Measurements from ENCODE around the gene ACSF3.
A peak's percentile ranks its signal among the peaks of the same experiment; 100 is the strongest.
"Not testable (repeated sequence)": the region's sequence is repeated elsewhere in the genome, so short reads cannot be mapped to it uniquely, and the experiment has no call there.

Gene ACSF3

DNA sequence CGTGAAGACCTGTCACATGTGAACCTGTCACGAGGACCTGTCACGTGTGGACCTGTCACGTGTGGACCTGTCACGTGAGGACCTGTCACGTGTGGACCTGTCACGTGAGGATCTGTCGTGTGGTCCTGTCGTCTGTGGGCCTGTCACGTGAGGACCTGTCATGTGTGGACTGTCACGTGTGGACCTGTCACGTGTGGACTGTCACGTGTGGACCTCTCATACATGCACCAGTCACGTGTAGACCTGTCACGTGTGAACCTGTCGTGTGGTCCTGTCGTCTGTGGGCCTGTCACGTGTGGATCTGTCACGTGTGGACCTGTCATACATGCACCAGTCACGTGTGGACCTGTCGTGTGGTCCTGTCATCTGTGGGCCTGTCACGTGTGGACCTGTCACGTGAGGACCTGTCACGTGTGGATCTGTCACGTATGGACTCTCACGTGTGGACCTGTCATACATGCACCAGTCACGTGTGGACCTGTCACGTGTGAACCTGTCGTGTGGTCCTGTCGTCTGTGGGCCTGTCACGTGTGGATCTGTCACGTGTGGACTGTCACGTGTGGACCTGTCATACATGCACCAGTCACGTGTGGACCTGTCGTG, 19.5 kb upstream of the ACSF3 start:
- DNase-seq = not testable (repeated sequence)

DNA sequence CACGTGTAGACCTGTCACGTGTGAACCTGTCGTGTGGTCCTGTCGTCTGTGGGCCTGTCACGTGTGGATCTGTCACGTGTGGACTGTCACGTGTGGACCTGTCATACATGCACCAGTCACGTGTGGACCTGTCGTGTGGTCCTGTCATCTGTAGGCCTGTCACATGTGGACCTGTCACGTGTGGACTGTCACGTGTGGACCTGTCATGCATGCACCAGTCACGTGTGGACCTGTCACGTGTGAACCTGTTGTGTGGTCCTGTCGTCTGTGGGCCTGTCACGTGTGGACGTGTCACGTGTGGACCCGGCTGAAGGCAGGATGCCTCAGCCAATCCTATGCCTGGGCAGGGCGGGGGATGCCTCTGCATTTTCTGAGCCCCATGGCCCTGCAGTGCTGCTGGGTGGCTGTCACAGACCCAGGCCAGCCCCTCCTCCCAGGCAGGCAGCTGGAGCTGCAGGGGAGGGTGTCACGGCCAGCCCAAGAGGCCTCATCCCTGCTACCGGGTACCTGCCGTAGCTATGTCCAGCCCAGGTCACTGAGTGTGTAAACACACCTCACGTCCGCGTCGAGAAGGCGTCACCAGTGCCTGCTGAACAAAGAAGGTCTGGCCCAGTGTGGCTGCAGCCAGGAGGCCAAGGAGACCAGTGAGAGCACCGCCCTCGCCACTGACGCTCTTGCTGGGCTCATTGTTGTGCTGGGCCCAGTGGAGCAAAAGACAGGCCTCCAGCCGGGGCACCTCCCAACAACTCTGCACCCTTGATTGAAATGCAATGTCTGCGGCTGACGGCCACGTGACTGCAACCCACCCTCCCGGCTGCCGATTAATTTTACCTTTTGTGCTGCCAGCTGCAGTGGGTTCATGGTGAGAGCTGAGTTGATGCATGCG, 18.6 kb upstream of the ACSF3 start:
- DNase-seq = no peak

DNA sequence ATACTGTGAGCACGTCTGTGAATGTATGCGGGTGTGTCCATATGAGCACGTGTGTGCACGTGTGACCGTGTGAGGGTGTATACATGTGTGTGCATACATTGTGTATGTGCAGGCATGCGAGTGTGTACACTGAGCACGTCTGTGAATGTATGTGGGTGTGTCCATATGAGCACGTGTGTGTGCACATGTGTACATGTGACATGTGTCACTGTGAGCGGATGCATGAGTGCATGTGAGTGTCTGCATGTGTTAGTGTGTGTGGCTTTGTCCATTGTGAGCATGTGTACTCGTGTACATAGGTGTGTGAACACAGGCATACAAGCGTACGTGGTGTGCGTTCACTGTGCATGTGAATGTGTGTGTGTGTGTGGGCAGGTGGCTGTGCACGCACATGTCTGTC, 17.5 kb upstream of the ACSF3 start:
- DNase-seq = no peak

DNA sequence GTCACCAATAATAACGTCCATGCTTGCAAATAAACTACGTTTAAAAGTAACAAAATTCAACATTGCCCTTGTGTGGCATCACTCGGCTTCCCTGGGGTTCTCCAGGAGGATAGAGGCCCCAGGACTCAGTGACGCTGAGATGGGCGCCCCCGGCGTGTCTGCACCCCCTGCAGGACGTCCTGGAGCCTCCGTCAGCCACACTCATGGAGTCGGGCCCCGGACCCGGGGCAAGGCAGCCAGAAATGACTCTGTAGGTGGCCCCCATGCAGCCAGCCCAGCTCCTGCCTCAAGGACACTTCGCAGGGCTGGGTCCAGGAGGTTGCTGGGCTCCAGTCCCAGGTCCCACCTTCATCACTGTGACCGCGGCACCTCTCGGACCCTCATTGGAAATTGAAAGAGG, 16.6 kb upstream of the ACSF3 start:
- no peak for DNase-seq

DNA sequence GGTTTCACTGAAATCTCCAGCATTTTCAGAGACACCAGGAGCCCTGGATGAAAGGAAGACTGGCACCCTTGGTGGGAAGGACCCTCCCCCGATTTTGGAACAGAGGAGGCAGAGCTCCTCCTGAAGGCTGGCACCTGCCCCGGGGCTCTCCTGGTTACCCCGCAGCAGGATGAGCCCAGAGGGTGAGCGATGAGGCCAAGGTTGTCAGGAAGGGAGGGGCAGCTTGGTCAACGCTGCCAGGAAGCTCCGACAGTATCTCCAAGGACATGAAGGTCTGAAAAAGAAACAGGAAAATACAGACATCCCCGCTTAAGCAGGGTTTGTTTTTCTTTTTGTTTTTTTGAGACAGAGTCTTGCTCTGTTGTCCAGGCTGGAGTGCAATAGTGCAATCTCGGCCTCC, 15.5 kb upstream of the ACSF3 start:
- DNase-seq = no peak

DNA sequence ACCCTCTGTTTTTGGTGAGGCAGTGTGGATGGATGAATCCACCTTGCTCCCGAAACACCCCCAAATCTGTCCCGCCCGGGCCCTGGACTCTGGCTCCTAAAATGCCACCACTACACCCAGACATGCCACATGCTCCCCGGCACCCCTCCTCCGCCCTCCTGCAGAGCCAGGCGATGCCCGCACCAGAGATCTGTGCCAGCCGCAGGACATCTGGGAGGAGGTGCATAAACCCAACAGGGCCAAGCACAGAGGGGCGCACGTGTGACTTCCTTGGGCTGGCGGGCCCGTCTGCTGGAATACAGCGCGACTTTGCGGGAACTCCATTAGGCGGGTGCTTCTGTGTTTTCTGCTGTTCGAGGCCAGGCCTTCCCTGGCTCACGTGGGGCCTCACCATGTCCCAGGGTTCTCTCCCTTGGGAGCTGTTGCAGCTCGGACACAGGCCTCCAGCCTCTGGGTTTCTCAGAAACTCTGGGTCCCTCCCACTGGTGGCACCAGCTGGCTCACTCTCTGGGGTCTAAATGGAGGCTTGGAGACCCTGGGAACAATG, 14.1 kb upstream of the ACSF3 start:
- no peak for DNase-seq

DNA sequence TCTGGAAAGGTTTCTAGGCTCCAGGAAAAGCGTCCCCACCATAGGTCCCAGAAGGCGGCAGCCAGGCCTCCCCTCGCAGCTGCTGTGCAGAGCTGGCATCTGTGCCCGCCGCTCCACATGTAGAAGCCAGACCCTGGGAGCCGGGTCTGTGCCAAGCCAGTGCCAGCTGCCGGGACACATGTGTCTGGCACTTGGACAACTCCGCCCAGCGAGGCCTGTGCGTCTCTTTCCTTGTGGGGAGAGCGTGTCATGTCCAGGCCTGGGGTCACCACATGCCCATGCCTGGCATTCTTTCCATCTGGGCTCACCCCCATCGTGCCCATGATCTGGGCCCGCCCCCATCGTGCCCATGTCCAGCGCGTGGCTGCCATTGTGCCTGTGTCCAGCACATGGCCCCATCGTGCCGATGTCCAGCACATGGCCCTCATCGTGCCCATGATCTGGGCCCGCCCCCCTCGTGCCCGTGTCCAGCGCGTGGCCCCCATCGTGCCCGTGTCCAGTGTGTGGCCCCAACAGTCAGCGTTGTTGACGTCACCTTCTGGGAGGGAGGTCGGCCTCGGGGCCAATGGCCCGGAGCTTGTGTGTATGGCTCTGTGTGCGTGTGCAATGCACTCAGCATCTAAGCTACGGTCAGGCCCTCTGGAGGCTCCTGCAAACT, 13.3 kb upstream of the ACSF3 start:
- no peak for DNase-seq

DNA sequence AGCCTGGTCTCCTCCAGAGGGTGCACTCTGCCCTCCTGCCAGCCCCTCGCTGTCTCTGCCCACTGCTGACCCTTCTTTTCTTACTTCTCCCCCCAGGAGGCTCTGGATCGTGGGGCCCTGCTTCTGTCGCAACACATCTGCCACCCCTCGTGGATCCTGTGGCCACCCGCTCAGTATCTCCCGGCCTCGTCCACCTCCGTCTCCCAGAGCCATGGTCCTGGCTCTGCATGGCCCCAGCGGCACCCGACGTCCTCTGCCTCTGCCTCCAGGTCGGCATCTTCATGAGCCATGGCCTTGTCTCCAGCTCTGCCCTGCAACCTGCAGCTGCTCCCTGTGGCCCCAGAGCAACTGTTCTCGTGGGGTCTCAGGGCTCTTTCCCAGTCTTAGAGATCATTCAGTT, 12.1 kb upstream of the ACSF3 start:
- DNase-seq = no peak

DNA sequence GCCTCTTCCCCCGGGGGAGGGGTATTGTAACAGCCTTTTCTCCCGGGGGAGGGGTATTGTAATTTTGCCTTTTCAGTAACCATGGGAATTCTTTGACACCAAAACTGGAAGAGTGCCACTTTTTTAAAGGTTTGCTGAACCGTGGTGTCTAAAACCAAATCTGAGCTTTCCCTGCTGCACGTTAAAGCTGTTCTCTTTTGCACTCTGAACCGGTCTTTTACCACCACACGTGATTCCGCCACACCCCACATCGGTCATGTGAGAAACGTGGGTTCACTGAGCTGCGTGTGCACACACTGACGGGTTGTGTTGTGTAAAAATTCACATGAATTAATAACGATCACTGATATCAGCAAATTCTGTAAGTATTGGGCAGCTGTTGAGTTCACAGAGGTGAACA, 9.2 kb upstream of the ACSF3 start:
- peak; percentile 18 for DNase-seq

DNA sequence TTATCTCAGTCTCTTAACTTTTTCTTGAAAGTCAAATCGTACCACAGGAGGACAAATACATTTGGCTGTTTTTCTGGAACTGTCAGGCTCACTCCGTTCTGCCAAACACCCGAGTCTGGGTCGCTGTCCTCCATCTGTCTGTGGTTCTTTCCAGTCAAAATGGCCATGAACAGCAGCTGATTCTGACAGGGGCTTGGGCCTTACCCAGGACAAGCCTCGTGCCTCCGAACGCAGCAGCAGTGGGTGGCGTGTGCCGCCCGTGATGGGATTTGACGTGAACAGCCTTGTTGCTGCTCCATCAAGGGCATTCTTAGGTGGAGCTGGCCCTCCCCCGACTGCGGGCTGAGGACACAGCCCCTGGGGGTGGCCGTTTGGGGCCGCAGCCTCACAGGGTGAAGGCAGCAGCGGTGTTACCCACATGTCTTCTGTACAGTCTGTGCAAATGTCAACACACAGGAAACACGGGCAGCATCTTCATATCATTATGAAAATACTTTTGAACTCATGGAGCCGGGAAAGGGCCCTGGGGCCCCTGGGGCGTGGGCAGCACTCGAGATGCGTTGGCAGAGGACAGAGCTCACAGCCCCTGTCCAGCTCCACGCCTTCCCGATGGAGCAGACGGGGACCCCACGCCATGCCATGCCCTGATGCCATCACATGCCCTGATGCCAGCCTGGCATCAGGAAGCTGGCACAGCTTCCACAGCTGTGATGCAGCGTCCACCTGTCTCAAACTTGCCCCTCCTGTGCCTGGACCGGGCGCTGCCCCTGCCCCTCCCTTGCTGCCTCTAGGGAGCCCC, 8.6 kb upstream of the ACSF3 start:
- DNase-seq = no peak

DNA sequence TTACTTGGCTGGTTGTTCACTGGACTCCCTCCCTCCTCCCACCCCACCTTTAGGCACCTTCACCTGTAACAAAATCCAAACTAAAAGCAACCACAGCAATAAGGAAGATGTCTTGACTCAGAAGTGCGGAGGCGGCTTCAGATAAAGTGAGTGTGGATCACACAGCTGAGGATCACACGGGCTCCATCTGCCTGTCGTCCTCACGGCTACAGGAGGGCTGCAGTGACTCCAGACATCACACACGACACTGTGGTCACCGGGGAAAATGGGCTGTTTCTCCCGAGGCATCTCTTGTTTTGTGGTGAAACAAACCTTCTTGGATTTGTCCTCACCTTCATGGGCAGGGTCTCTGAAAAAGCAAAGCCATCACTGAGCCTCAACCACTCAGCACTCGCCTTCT, 7.9 kb upstream of the ACSF3 start:
- no peak for DNase-seq

DNA sequence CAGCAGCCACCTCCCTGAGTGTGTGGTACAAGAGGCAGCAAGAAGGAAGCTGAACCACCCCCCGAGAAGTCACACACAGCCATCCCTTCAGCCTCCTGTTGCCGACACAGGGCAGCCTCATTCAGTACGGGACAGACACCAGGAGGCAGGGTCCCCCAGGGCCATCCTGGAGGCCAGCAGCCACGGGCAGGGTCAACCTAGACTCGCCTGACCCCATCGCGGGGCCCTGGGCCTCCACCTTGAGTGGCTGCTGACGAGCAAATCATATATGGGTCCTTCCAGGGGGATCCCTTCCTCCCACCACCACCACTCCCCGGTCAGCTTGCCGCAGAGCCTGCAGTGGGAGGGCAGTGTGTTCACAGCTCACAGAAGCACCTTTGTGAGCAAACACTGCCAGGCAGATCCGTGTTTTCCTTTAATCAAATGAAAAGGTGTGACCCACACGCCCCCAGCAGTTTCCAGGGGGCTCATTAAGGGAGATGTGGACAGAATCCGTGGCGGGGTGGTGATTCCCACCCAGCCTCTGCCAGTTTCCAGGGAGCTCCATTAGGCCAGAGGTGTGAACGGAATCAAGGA, 5.6 kb upstream of the ACSF3 start:
- DNase-seq = no peak

DNA sequence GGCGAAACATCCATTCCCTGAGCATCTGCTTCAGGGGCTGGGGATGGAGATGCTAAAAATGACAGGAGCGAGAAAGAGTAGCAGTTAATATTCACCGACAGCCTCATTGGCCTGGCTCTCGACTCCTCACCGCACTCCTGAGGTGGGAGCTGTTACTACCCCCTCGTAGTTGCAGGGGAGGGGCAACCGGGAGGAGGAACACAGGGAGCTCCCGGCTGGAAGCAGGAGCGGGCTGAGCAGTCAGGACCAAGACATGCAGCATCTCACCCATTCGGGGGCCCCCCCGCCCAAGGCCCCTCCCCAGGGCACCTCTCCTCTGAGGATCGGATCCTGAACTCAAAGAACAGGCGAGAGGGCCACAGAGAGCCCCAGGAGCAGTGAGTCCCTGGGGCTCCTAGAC, 4.5 kb upstream of the ACSF3 start:
- DNase-seq = no peak

DNA sequence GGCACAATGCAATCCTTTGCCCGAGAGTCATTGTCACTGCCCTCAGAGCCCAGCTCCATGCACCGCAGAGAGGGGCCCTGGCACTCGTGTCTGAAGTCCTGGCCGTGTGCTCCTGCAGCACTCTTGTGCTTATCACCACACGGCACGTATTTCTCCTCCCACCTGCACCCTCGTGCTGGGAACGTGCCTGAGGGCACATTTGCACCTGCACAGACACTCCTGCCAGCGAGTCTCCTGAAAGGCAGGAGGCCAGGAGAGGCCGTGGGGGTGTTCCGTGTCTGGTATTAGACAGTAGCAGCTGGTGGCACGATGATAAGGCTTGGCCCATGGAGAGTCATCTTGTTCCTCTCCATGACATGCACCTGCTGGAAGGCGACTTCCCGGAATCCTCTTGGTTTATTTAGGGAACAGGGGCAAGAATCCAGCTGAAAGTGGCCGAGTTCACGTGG, 3.4 kb upstream of the ACSF3 start:
- DNase-seq = no peak

DNA sequence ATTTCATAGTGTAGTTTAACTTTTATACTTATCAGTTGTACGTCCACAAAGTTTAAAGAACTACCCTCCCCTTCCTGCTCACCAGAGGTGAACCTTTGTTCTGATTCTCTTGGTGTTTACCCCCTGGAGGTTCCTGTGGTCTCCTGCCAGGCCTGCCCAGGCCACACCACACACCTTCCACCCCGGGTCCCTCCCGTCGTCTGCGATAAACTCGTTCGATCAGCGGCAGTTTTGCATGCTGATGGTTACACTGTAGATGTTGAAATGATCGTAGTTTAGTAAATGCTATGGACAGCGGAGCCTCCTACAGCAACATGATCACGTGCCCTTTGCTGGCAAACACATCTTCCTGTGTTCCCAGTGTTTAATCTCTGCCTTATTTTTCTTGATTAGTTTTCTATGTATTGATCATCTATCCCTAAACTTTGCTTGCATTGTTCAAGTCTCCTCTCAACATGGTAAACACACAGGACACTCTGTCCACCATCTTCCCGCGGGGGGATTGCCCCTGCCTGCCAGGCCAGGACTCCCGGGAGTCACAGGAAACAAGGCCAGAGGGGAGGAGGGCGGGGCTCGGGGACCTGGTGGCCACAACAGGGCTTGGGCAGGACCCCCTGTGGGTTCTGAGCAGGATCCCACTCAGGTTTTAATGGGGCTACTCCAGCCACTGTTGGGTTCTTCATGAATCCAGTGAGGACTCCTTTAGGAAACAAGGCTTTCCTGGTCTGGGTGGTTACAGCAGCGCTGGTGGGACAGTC, 2.8 kb upstream of the ACSF3 start:
- DNase-seq = no peak

DNA sequence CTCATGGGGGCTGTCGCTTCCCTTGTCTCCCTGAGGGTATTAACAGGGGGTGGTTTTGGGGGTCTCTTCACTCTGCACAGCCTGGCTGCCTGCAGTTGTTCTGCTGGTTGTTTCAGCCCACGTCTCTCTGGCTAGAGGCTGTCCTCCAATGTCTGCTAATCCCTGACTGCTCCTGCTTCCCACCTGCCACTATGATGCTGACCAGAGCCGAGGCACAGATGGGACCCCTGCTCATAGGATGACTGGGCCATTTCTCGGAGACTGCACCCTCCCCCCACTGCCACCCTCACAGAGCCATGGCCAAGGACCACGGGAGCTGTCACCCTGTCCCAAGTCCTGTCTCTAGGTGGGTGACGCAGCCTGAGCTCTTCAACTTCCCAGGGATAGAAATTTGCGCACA, 1.6 kb upstream of the ACSF3 start:
- no peak for DNase-seq

DNA sequence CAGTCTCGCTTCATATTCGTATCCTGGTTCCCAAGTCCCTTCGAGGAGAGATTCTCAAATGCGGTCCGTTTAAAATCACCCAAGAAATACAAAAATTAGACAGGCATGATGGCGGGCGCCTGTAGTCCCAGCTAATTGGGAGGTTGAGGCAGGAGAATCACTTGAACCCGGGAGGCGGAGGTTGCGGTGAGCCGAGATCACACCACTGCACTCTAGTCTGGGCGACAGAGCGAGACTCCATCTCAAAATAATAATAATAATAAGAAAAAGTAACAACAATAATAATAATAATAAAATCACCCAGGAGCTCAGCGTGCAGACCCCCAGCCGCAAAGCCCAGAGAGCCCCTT, 425 bp upstream of the ACSF3 start:
- DNase-seq = not testable (repeated sequence)

DNA sequence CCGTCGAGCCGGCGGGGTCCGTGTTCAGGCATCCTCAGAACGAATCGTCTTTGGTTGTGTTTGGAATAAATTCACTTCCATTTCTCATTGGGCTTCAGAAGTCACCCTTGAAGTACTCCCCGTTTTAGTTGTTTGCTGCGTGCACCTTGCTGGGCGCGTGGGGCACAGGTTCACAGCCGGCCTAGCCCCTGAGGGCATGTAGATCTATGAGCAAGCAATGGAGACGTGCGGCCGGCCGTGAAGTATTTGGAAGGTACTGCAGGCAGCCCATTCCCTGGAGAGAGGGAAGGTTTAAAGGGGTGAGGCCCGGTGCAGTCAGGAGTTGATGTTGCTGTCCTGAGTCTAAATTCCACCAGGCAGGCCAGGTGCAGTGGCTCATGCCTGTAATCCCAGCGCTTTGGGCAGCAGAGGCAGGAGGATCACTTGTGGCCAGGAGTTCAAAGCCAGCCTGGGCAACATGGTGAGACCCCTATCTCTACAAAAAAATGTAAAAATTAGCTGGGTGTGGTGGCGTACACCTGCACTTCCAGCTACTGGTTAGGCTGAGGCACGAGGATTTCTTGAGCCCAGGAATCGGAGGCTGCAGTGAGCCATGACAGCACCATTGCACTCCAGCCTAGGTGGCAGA, 714 bp downstream of the ACSF3 start:
- DNase-seq = peak; percentile 39

DNA sequence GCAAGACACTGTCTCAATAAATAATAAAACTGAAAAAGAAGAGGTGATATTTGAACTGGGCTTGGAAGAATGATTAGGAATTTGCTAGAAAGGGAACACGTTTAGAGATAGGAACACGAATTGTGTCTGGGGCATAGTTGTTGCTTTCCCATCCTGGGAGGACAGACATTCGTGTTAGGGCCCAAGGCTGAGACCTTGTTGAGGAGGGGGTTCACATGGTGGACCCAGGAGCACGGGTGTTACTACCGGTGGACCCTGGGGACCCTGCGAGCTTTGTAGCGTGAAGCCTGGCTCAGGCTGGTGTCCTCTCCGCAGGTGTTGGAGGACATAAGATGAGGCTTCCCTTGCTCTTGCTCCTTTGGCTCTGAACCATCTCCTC, 1.2 kb downstream of the ACSF3 start:
- no peak for DNase-seq

DNA sequence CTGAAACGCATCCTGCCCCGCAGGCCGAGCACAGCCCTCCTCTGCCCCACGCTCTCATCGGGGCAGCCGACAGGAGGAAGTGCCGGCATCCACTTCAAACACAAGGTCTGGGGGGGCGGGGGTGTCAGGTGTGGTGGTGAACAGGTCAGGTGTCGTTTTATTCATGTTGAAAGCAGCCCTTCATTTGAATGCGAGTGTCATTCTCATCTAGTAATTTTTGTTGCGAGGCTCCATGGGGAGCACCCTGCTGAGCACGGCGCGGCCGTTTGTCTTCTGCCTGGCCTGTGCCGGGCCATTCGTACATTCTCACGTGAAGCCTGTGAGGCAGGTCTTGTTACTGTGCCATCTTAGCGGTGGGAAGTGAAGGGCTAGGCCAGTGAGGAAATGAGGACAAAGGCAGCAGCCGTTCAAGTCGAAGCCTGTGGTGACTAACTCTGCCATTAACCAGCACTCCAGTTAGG, 1.9 kb downstream of the ACSF3 start:
- no peak for DNase-seq

DNA sequence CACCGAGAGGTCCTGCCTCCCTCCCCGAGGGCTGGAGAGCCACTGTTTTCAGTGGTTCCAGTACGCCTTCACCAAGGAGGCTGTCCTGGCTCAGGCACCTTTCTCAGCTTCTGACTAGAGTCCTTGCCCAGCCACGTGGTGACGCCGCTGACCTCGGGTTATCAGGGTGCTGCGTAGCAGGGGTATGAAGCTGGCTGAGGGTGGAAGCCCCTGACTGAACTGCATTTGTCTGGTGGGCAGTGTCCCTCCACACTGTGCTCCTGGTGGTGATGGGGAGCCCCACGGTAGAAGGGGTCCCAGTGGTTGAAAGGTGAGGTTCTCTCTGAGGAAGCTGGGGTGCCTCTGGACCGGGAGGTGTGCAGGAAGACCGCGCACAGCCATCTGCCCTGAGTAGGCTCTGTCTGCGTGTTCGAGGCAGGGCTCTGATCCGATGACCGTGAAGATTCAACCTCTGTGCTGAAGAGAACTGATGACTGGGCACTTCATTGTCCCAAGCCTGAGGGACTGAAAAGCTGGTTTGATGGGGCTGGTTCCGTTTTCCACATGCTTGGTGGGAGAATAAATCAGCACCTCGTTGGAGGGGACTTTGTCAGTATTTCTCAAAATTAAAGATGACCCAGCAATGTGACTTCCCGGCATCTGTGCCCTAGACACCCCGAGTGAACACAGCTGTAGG, 2.5 kb downstream of the ACSF3 start:
- no peak for DNase-seq
